Middle frontal gyrus (tissue), 1 donor: Measurements from ENCODE around the gene NOL12.
"Not testable (repeated sequence)": the region's sequence is repeated elsewhere in the genome, so short reads cannot be mapped to it uniquely, and the experiment has no call there.

ENCODE experiments used
- DNase-seq: peaks from one replicate; pipeline ENCODE4 v3.0.0-alpha.2; 2015; ENCODE audit warnings: low spot score; ENCODE audit errors: extremely low spot score

Gene NOL12

GRCh38 chr22:37713761-37714160, 27.6 kb downstream of the NOL12 start:
- DNase-seq = no peak

DNA sequence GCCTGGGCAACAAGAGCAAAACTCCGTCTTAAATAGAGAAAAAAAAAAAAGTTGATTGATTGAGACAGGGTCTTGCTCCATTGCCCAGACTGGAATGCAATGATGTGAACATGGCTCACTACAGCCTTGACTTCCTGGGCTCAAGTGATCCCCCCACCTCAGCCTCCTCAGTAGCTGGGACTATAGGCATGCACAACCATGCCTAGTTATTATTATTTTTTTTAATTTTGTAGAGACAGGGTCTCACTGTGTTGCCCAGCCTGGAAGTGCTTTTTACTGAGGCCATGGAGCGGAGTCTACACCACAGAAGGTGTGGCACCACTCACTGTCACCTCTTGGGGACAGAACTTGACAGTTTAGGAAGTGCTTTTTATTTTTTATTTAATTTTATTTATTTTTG, 28.5 kb downstream of the NOL12 start:
- no peak for DNase-seq

DNA sequence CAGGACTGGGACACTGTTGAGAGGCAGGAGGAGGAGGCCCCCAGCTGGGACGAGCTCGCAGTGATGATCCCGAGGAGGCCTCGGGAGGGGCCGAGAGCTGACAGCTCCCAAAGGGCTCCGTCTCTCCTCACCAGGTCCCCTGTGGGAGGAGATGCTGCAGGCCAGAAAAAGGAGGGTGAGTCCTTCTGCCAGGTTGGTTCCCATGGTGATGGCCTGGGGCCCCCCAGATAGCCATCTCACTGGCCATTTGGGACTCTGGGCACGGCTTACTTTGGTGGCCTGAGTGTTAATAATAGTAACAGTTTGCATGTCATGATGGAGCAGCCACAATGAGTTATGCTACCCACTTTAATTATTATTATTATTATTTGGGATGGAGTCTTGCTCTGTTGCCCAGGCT, 29.6 kb downstream of the NOL12 start:
- no peak for DNase-seq

DNA sequence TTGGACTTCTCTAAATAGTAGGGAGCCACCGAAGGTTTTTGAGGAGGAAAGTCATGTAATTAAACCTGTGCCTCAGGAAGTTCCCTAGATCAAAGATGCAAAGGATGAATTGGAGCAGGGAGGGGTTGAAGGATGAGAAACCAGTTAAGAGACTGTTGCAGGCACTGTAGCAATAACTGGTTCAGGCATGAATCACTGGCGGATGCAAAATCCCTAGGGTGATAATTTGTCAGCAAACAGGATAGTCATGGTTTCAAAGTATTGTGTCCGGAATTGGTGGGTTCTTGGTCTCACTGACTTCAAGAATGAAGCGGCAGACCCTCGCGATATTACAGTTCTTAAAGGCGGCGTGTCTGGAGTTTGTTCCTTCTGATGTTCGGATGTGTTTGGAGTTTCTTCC, 30.6 kb downstream of the NOL12 start:
- DNase-seq = no peak

DNA sequence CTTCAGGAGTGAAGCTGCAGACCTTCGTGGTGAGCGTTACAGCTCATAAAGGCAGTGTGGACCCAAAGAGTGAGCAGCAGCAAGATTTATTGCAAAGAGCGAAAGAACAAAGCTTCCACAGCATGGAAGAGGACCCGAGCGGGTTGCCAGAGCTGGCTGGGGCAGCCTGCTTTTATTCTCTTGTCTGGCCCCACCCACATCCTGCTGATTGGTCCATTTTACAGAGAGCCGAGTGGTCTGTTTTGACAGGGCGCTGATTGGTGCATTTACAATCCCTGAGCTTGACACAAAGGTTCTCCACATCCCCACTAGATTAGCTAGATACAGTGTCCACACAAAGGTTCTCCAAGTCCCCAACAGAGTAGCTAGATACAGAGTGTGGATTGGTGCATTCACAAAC, 31.1 kb downstream of the NOL12 start:
- DNase-seq = not testable (repeated sequence)

GRCh38 chr22:37717746-37718305, 31.7 kb downstream of the NOL12 start:
- not testable (repeated sequence) for DNase-seq

- no peak for DNase-seq
These were observed 39.6 kb downstream of the NOL12 start for GRCh38 chr22:37725551-37726240.

DNA sequence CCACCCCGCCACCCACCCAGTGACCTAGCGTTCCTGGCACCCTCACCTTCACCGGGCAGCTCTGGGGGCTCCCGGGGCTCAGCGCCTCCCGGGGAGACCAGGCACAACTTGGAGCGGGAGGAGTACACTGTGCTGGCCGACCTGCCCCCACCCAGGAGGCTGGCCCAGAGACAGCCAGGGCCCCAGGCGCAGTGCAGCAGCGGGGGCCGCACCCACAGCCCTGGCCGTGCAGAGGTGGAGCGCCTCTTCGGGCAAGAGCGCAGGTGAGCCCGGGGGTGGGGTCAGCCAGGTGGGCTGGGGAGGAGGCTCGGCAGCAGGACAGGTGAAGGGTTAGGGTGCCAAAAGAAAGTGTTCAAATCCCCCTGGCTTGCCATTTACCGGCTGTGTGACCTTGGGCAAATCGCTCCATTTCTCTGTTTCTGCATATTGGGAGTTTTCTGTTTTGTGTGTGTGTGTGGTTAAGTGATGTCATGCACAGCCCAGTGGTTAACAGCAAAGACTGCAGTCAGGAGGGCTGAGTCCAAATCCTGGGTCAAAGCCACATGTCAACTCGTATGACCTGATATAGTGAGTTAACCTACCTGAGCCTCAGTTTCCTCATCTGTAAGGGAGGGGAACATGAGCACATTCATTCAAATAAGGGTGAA, 40.2 kb downstream of the NOL12 start:
- DNase-seq = no peak

DNA sequence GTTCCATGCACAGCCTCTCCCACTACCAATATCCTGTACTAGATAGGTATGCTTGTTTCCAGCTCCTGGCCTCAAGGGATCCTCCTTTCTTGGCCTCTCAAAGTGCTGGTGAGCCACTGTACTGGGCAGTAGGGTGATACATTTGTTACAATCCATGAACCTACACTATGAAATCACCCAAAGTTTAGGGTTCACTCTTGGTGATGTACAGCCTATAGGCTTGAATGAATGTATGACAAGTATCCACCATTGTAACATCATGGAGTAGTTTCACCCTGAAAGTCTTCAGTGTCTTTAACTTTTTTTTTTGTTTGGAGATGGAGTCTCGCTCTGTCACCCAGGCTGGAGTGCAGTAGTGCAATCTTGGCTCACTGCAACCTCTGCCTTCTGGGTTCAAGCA, 42.5 kb downstream of the NOL12 start:
- no peak for DNase-seq

DNA sequence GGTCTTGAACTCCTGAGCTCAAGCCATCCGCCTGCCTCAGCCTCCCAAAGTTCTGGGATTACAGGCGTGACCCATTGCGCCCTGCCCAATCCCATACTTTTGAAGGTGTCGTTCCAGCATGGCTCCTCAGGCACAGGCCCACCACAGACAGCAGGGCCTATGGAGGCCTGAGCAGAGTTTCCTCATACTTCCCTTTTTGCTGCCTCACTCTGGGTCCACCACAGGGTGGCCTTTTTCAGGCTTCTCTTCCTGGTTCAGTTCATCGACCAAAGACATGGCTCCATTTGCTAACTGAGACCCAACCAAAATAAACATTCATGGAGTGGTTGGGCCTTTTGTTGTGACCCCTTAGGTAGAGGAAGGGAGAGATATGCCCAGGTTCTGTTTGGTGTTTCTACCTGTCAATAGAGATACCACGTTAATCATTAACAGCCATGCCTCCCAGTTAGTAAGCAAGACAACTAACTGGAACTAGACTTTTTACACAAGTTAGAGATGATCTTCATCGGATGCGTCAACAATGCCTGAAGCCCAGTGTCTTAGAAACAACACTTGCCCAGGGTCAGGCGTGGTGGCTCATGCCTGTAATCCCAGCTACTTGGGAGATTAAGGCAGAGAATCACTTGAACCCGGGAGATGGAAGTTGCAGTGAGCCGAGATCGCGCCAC, 45.8 kb downstream of the NOL12 start:
- DNase-seq = no peak

DNA sequence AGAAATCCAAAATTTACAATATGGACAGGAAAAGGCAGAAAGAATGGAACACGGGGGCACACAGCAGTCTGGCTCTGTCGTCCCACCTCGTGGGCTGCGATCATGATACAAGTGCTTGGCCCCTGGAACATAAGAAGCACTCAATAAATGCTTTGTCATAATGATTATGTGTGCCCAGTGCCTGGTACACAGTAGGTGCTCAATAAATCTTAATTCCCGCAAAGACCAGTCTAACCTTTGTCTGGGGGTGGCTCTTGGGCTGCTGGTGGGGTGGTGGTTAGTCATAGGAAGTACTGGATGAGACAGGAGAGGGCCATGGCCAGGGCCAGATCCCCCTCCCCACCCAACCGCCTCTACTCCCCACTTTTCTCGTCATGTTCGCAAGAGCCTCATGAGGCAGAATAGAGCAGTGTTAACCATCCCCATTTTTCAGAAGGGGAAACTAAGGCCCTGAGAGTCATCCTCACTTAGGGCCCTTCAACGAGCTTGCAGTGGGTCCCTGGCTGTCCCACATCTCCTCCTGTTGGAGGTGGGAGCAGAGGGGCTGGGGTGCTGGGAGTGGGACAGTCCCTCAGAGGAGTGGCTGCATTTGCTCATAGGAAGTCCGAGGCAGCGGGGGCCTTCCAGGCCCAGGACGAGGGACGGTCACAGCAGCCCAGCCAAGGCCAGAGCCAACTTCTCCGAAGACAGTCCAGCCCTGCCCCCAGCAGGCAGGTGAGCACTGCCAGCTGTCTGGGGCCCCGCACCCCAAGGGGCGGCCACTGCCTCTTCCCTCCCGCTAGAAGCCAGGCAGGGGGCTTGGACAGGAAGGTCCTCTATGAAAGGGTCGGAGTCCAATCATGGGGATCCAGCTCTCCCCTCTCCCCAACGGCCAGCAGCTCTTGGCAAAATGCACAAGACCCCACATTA, 46.8 kb downstream of the NOL12 start:
- no peak for DNase-seq

DNA sequence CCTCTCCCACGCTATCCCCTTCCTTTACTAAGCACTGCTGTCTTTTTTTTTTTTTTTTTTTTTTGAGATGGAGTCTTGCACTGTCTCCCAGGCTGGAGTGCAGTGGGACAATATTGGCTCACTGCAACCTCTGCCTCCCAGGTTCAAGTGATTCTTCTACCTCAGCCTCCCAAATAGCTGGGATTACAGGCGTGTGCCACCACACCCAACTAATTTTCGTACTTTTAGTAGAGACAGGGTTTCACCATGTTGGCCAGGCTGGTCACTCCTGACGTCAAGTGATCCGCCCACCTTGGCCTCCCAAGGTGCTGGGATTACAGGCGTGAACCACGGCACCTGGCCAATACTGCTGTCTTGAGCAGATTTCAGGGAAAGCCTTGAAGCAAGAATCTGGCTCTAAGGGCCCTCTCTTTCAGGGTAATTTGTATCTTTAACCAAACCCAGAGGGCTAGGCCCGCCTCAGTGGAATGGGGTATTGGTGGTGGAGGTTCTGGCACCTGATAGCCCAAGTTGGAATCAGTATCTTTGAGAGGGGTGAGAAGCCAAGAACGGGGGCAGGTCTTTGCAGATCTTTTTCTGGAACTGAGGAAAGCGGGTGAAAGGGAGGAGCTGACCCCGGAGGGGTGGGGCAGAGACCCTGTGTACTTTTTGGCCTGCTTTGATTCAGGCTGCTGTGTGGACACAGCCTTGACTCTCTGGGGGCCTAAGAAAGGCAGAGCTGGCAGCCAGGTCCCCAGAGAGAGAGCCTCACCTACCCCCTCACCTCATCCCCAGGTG, 47.7 kb downstream of the NOL12 start:
- DNase-seq = no peak

DNA sequence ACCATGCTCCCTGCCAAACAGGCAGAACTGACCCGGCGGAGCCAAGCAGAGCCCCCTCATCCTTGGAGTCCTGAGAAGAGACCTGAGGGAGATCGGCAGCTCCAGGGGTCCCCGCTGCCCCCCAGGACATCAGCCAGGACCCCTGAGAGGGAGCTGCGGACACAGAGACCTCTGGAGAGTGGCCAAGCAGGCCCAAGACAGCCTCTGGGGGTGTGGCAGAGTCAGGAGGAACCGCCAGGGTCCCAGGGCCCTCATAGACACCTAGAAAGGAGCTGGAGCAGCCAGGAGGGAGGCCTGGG, 48.2 kb downstream of the NOL12 start:
- DNase-seq = no peak

- DNase-seq = no peak
These were observed 48.9 kb downstream of the NOL12 start for GRCh38 chr22:37734964-37735451.

DNA sequence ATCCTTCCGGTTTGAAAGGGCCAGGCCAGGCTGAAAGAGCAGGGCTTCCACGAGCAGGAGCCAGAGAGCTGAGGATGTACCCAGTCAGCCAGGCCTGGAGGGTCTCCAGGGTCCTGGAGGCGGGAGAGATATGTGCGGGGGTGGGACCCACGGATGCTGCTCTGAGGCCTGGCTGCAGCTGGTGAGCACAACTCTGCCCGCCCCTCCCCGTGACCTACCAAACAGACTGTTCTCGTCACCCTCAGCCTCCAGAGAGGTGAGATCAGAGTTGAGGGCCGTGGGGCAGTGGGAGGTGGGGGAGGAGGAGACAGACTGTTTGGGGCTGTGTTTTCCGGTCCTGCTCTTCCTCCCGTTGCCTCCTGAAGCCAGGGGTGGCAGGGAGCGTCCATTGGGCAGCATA, 52.9 kb downstream of the NOL12 start:
- no peak for DNase-seq

- no peak for DNase-seq
These were observed 53.5 kb downstream of the NOL12 start for GRCh38 chr22:37739611-37740049.

- DNase-seq = no peak
These were observed 54.5 kb downstream of the NOL12 start for GRCh38 chr22:37740455-37741311.

- DNase-seq = no peak
These were observed 55.2 kb downstream of the NOL12 start for GRCh38 chr22:37741312-37741795.

DNA sequence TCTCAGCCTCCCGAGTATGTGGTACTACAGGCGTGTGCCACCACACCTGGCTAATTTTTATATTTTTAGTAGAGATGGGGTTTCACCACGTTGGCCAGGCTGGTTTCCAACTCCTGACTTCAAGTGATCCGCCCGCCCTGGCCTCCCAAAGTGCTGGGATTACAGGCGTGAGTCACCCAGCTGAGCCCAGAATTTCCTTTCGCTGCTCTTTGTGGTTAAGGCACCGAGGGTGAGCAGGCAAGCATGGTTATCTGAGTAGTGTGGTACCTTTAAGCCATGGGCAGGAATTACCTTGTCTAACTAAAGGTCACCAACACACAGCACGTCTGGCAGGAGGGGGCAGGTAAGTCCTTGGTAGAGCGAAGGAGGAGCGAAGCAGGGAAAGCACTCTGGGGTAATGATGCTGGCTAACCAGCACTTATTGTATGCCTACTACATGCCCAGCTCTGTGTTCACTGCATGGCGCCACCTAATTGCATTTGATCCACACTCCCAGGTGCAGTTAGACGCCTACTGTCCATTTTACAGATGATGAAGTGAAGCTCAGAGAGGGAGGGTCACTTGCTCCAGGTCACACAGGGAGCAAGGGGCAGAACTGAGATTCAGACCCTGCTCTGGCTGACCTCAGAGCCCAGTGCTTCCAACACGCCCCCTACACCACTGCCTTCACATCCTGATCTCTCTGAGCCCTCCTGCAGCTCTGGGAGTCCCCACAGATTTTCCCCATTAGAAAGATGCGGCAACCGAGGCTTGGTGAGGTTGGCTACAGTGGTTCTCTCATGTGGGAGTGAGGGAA, 56.4 kb downstream of the NOL12 start:
- DNase-seq = no peak
